Peyer's patch (tissue), 4 donors: ENCODE data around the gene CHMP1A. TPM values are rescaled to one million over a fixed set of nuclear protein-coding genes. Genes with fewer than 3 reads are reported as not detected.
"Not testable (repeated sequence)": the region's sequence is repeated elsewhere in the genome, so short reads cannot be mapped to it uniquely, and the experiment has no call there.

ENCODE experiments used
- DNase-seq, 3 donors: peaks; one replicate each; pipeline ENCODE4 v3.0.0-alpha.2; 2017 to 2019
- H3K27ac ChIP-seq, 4 donors: fragments of 200-600 bp; sonication (generic); one replicate each; pipeline ENCODE4 v1.5.1; 2016 to 2019
- H3K27me3 ChIP-seq, 2 donors: fragments of 200-600 bp; sonication (generic); one replicate each; pipeline ENCODE4 v1.5.1; 2019
- H3K36me3 ChIP-seq, 3 donors: fragments of 200-600 bp; sonication (generic); one replicate each; pipeline ENCODE4 v1.5.1; 2016 to 2019
- H3K4me1 ChIP-seq, 4 donors: fragments of 200-600 bp; sonication (generic); one replicate each; pipeline ENCODE4 v1.5.1; 2016 to 2019
- H3K4me3 ChIP-seq, 4 donors: fragments of 200-600 bp; sonication (generic); 1 replicate in 3 of 4; 2 replicates in 1 of 4; pipeline ENCODE4 v1.5.1; 2016 to 2019; ENCODE audit warnings: mild to moderate bottlenecking in 1 of 4
- H3K9me3 ChIP-seq, 4 donors: fragments of 200-600 bp; sonication (generic); one replicate each; pipeline ENCODE4 v1.5.1; 2016 to 2019; ENCODE audit warnings: mild to moderate bottlenecking in 1 of 4
- CTCF ChIP-seq, 6 experiments: fragments of 450-650 bp in 4 of 6; fragments of 200-600 bp in 2 of 6; sonication (generic) in 1 of 6; IDR thresholded peaks; one replicate each; pipeline ENCODE4 v1.5.1; 2017 to 2019; ENCODE audit warnings: antibody characterized with exemption in 6 of 6, mild to moderate bottlenecking in 3 of 6, moderate library complexity in 1 of 6
- POLR2A ChIP-seq, 2 donors: fragments of 450-650 bp; IDR thresholded peaks; one replicate each; pipeline ENCODE4 v1.5.1; 2017; ENCODE audit warnings: antibody characterized with exemption in 2 of 2, mild to moderate bottlenecking in 2 of 2, moderate library complexity in 2 of 2
- total RNA-seq, 4 donors: library from RNA; depleted of rRNA; stranded (reverse); fragments of >200 nt; gene quantifications; one replicate each; pipeline ENCODE4 v1.1.0, GENCODE V29; 2016

CHMP1A gene
- total RNA-seq, 4 donors from 2014 or later, result 88.3 to 246 (median 196) TPM

GRCh38 chr16:89672177-89672941 is 14.9 kb upstream of the CHMP1A start:
- H3K36me3 ChIP-seq, result no peaks in the 10 kb centered on the region
- no peaks in the 10 kb centered on the region for H3K9me3 ChIP-seq
- peaks cover 0 to 13% (median 0%) of the 10 kb centered on the region in 4 donors for H3K4me1 ChIP-seq
- H3K4me3 ChIP-seq, result no peak overlapping the region
- TF ChIP-seq POLR2A (IDR thresholded peaks at IDR 0.05) (no peak), CTCF (IDR thresholded peaks at IDR 0.05) (no peak)
- no peaks in the 10 kb centered on the region for H3K27me3 ChIP-seq
- no peak overlapping the region for H3K27ac ChIP-seq
- DNase-seq, result no peak

GRCh38 chr16:89671565-89671964 is 14.1 kb upstream of the CHMP1A start:
- not testable (repeated sequence) for DNase-seq, H3K27ac ChIP-seq, H3K27me3 ChIP-seq, H3K4me3 ChIP-seq, H3K9me3 ChIP-seq, H3K36me3 ChIP-seq
- H3K4me1 ChIP-seq, result peaks cover 0 to 13% (median 0%) of the 10 kb centered on the region in 4 donors

GRCh38 chr16:89670496-89671431 is 13.3 kb upstream of the CHMP1A start:
- Histone ChIP-seq H3K4me1 (peaks cover 0 to 13% (median 0%) of the 10 kb centered on the region in 4 donors), H3K9me3 (no peaks in the 10 kb centered on the region), H3K4me3 (no peak overlapping the region), H3K36me3 (no peaks in the 10 kb centered on the region), H3K27me3 (no peaks in the 10 kb centered on the region), H3K27ac (peak overlapping the region in 1 of 4 donors; percentile 73)
- TF ChIP-seq CTCF (IDR thresholded peaks at IDR 0.05) (no peak), POLR2A (IDR thresholded peaks at IDR 0.05) (no peak)
- no peak for DNase-seq

- Histone ChIP-seq H3K9me3 (no peaks in the 10 kb centered on the region), H3K4me3 (no peak overlapping the region), H3K27ac (no peak overlapping the region), H3K27me3 (no peaks in the 10 kb centered on the region), H3K4me1 (peaks cover 0 to 13% (median 0%) of the 10 kb centered on the region in 4 donors), H3K36me3 (no peaks in the 10 kb centered on the region)
- no peak for TF ChIP-seq POLR2A (IDR thresholded peaks at IDR 0.05)
- TF ChIP-seq CTCF (IDR thresholded peaks at IDR 0.05), result no peak
- DNase-seq, result no peak
Measured at GRCh38 chr16:89669755-89670154, 12.2 kb upstream of the CHMP1A start.

- peak in 1 of 3 donors; percentile 67 for DNase-seq
- H3K4me1 ChIP-seq, result peaks cover 0 to 13% (median 0%) of the 10 kb centered on the region in 4 donors
- H3K27me3 ChIP-seq, result no peaks in the 10 kb centered on the region
- H3K36me3 ChIP-seq, result no peaks in the 10 kb centered on the region
- H3K4me3 ChIP-seq, result peak overlapping the region in 2 of 4 donors; percentile 36 to 41
- H3K27ac ChIP-seq, result peak overlapping the region in 3 of 4 donors; percentile 40 to 89 (median 79)
- no peak for TF ChIP-seq CTCF (IDR thresholded peaks at IDR 0.05)
- TF ChIP-seq POLR2A (IDR thresholded peaks at IDR 0.05), result peak in 1 of 2 donors; percentile 15
- H3K9me3 ChIP-seq, result no peaks in the 10 kb centered on the region
Measured at GRCh38 chr16:89668790-89669158, 11.3 kb upstream of the CHMP1A start.
